NCI-H128 (cell line): ENCODE results near the gene SLC2A4RG.

ENCODE experiments used
- DNase-seq: peaks from one replicate; lab custom pipeline; 2025; ENCODE audit not compliant: unreplicated experiment; lab: John Stamatoyannopoulos, UW

SLC2A4RG gene

GRCh38 chr20:63740627-63741353 is 1.2 kb downstream of the SLC2A4RG start:
- peak; percentile 84 for DNase-seq

GRCh38 chr20:63741354-63741675 is 1.7 kb downstream of the SLC2A4RG start:
- DNase-seq, result no peak

GRCh38 chr20:63741676-63742380 is 2.3 kb downstream of the SLC2A4RG start:
- no peak for DNase-seq

GRCh38 chr20:63742381-63743024 is 2.9 kb downstream of the SLC2A4RG start:
- no peak for DNase-seq

GRCh38 chr20:63743210-63743970 is 3.8 kb downstream of the SLC2A4RG start:
- no peak for DNase-seq

GRCh38 chr20:63744158-63744557 is 4.6 kb downstream of the SLC2A4RG start:
- DNase-seq, result no peak

GRCh38 chr20:63744574-63745423 is 5.2 kb downstream of the SLC2A4RG start:
- DNase-seq, result no peak

GRCh38 chr20:63745424-63745805 is 5.8 kb downstream of the SLC2A4RG start:
- DNase-seq, result no peak

- DNase-seq, result no peak
These were observed 6.6 kb downstream of the SLC2A4RG start for GRCh38 chr20:63745961-63746731.

- no peak for DNase-seq
These were observed 7.3 kb downstream of the SLC2A4RG start for GRCh38 chr20:63746751-63747315.

GRCh38 chr20:63747622-63748069 is 8.1 kb downstream of the SLC2A4RG start:
- no peak for DNase-seq

GRCh38 chr20:63748070-63748933 is 8.7 kb downstream of the SLC2A4RG start:
- no peak for DNase-seq

GRCh38 chr20:63748934-63749270 is 9.3 kb downstream of the SLC2A4RG start:
- no peak for DNase-seq

GRCh38 chr20:63749597-63750508 is 10.3 kb downstream of the SLC2A4RG start:
- no peak for DNase-seq

GRCh38 chr20:63750807-63751470 is 11.4 kb downstream of the SLC2A4RG start:
- no peak for DNase-seq

- DNase-seq, result no peak
These were observed 12.1 kb downstream of the SLC2A4RG start for GRCh38 chr20:63751471-63752271.
